Measurements from ENCODE around the gene PCNA.

- TF ChIP-seq POLR2A (IDR thresholded peaks at IDR 0.05; ENCODE audit: low read depth, low read length), result no peak
- TF ChIP-seq USF2 (IDR thresholded peaks at IDR 0.05; ENCODE audit: low read depth, low read length), result no peak
- no peak for TF ChIP-seq CHD1 (IDR thresholded peaks at IDR 0.05; ENCODE audit: low read depth, low read length)
- no peak for TF ChIP-seq ELK1 (IDR thresholded peaks at IDR 0.05; ENCODE audit: borderline replicate concordance, low read depth, low read length)
- TF ChIP-seq CTCF (conservative IDR thresholded peaks at IDR 0.05; ENCODE audit: low read depth, low read length), result no peak
- TF ChIP-seq MAZ (IDR thresholded peaks at IDR 0.05; ENCODE audit: borderline replicate concordance, low read depth, low read length), result no peak
- no peak for TF ChIP-seq RFX5 (IDR thresholded peaks at IDR 0.05; ENCODE audit: low read depth, low read length)
- TF ChIP-seq SMC3 (IDR thresholded peaks at IDR 0.05; ENCODE audit: low read depth, low read length), result no peak
- TF ChIP-seq RAD21 (IDR thresholded peaks at IDR 0.05; ENCODE audit: low read length), result no peak
- TF ChIP-seq MXI1 (IDR thresholded peaks at IDR 0.05; ENCODE audit: borderline replicate concordance, low read depth, low read length), result no peak
- no peak for TF ChIP-seq CEBPB (IDR thresholded peaks at IDR 0.05; ENCODE audit: low read depth, low read length)
- TF ChIP-seq RCOR1 (IDR thresholded peaks at IDR 0.05; ENCODE audit: insufficient replicate concordance, low read length), result no peak
- no peak for TF ChIP-seq MAFK (IDR thresholded peaks at IDR 0.05; ENCODE audit: low read depth, low read length)
These were observed 35.6 kb upstream of the PCNA start for GRCh38 chr20:5155404-5155803.
